Ovary (tissue), 3 donors: Measurements from ENCODE around the gene FER.

ENCODE experiments used
- POLR2A ChIP-seq: fragments of 450-650 bp; IDR thresholded peaks from one replicate; pipeline ENCODE4 v1.6.1; 2017; ENCODE audit warnings: antibody characterized with exemption, mild to moderate bottlenecking, moderate library complexity
- TF ChIP-seq, protein P1 (sequence below), 3 donors: fragments of 450-650 bp in 2 of 3; fragments of 200-600 bp in 1 of 3; IDR thresholded peaks; one replicate each; pipeline versions ENCODE4 v1.5.1 to v1.8.0; 2016 to 2022; ENCODE audit warnings: antibody characterized with exemption in 3 of 3, mild to moderate bottlenecking in 1 of 3
- donor health status: DM: no; HTN: no; CAD: no.

DNA sequence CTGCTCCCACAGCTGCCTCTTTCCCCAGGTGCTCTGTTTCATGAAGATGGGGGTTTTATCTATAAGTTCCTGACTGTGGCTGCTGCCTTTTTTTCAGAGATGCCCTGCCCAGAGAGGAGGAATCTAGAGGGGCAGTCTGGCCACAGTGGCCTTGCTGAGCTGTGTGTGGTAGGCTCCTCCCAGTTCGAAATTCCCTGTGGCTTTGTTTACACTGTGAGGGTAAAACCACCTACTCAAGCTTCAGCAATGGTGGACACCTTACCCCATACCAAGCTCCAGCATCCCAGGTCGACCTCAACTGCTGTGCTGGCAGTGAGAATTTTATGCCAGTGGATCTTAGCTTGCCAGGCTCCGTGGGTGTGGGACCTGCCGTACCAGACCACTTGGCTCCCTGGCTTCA, 250.0 kb downstream of the FER start:
- TF ChIP-seq, protein P1, sequence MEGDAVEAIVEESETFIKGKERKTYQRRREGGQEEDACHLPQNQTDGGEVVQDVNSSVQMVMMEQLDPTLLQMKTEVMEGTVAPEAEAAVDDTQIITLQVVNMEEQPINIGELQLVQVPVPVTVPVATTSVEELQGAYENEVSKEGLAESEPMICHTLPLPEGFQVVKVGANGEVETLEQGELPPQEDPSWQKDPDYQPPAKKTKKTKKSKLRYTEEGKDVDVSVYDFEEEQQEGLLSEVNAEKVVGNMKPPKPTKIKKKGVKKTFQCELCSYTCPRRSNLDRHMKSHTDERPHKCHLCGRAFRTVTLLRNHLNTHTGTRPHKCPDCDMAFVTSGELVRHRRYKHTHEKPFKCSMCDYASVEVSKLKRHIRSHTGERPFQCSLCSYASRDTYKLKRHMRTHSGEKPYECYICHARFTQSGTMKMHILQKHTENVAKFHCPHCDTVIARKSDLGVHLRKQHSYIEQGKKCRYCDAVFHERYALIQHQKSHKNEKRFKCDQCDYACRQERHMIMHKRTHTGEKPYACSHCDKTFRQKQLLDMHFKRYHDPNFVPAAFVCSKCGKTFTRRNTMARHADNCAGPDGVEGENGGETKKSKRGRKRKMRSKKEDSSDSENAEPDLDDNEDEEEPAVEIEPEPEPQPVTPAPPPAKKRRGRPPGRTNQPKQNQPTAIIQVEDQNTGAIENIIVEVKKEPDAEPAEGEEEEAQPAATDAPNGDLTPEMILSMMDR (IDR thresholded peaks at IDR 0.05) = no peak
- TF ChIP-seq POLR2A = no peak
